NCI-H146 treated with DMSO at 0.1 percent for 48 hours (cell line): Measurements from ENCODE around the gene MBNL1.
"Not testable (repeated sequence)": the region's sequence is repeated elsewhere in the genome, so short reads cannot be mapped to it uniquely, and the experiment has no call there.

Experiments used
- DNase-seq: peaks from one replicate; lab custom pipeline; 2025; ENCODE audit not compliant: unreplicated experiment; lab: John Stamatoyannopoulos, UW

The MBNL1 gene

GRCh38 chr3:152346058-152346457 is 77.3 kb downstream of the MBNL1 start:
- no peak for DNase-seq

GRCh38 chr3:152346740-152347139 is 78.0 kb downstream of the MBNL1 start:
- no peak for DNase-seq

DNA sequence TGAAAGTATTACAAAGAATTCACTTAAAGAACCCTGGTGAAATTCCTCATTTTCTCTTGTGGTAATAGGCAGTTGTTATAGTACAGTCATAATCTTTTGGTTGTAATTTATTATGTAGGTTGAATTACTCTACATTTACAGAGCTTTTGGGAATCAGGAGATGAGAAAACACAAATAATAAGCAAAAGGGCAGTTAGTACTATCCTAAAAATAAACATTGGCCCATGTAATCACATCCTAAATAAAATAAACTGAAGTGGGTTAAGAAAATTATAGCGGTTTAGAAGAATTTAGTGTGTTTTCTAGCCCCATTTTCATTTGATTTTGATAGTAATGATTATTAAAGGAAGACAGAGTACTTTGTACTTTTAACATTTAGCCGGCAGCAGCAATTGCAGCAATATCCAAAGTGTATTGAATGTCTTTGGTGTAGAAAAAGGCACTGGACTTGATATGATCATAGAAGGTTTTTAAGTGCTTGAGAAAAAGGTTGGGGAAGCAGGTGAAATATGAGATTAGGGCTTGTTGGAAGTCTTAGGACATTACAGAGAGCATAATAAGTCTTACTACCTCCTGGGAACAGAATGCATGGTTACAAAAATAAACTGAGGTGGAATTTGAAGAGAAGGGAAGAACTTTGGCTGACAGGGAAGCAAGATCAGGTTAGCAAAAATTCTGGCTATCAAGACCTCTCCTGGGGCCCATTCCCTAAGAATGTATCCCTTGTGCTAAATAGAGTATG is 79.9 kb downstream of the MBNL1 start:
- no peak for DNase-seq

- DNase-seq = no peak
Observed at GRCh38 chr3:152349392-152349791, 80.7 kb downstream of the MBNL1 start.

DNA sequence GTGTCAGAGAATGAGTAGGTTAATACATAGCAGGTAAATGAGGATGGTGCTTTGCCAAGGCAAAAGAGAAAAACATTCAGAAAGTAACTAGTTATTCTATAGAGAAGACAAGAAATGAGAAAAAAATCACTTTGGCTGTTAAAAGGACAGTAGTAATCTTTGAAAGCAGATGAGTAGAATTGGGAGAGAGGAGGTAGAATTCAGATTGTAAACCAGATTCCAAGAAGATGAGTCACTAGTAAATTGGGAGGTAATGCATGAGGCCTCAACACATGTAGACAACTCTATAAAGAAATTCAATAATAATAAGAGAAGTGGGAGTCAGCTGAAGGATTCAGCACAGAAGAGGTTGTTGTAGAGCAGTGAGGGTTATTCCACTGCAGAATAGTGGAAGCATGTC is 81.4 kb downstream of the MBNL1 start:
- no peak for DNase-seq

DNA sequence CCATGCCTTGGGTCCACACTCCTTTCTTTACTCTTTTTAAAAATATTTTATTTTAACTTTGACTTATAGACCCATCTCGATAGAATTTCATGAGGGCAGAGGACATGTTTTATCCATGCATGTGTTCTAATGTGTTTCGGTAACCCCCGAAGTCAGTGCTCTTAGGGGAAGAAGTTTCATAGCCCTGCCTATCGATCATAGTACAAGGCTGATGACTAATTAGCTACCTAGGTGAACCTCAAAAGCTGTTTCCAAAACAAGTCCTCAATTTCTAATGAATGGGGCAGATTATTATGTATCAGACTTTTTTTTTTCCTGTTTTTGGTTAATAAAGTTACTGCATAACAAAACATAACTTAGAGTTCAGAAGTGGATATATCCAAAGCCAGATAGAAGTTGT is 82.0 kb downstream of the MBNL1 start:
- DNase-seq = no peak

DNA sequence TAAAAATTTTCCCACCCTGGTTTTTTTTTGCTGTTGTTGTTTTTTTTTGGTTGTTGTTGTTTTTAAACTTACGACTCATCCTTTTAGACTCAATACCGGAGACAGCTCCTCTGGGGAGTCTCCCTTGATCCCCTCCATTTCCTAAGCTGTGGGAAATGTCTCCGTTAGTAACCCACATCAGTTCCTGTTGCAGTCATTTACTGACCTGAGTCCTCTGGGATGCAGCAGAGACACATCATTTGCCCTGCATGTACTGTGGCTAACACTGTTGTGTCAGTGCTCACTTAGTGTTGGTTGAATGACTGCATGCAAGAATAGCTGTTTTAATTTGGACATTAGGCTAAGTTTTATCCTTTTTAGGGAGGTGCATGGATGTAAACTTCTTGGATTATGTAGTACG is 83.8 kb downstream of the MBNL1 start:
- DNase-seq = no peak

DNA sequence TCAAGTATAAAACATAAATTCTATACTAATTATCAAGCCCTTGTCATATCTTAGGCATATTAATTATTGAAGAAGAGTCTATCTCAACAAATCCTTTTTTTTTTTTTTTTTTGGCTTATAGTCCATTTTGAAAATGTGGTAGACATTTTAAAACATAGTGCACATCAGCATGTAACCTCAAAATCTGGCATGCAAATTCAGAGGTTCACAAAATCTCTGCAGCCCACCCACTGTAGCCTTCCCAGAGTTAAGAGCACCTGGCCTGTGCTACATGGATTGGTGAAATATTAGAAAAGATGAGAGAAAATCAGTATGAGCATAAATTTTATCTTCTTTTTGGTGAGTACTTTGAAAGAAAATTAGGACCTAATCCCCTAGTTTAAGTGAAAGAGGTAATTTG is 84.8 kb downstream of the MBNL1 start:
- DNase-seq = no peak

- DNase-seq = no peak
Observed at GRCh38 chr3:152355744-152356665, 87.3 kb downstream of the MBNL1 start.

- DNase-seq = no peak
Observed at GRCh38 chr3:152356870-152357276, 88.1 kb downstream of the MBNL1 start.

DNA sequence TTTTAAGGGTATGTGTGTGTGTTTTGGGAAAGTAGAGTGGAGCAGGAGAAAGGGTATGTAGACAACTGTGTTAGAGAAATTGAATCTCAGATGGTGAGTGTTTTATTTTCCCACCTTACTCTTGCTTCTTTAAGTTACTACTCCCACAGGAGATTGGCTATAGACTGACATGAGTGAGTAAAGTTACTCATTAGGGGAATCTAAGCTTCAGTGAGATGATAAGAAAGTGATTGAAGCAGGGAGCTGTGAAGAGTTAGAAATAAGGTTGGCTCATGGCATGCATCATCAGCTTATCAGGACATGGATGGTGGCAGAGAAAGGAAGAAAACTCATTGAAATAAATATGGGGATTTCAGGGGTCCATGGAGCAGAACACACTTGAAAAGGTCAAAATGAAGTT is 88.9 kb downstream of the MBNL1 start:
- DNase-seq = no peak

- DNase-seq = no peak
Observed at GRCh38 chr3:152359385-152360248, 90.9 kb downstream of the MBNL1 start.

DNA sequence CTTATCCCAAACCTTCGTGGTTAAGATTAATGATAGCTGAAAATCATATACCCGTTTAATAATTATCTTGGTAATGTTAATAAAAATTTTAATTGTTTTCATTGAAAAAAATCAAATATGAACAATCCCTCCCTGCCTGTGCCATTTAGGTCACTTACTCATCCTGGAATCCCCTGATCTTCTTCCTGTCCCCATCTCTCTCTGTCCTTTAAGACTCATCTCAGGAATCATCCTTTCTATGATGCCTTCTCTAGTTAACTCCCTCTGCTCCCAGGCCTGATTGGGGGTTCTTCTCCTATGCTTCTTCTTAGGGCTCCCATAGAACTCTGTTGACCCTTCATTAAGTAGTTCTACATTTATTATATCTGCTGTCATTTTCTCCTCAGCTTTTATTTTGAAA is 91.6 kb downstream of the MBNL1 start:
- no peak for DNase-seq

DNA sequence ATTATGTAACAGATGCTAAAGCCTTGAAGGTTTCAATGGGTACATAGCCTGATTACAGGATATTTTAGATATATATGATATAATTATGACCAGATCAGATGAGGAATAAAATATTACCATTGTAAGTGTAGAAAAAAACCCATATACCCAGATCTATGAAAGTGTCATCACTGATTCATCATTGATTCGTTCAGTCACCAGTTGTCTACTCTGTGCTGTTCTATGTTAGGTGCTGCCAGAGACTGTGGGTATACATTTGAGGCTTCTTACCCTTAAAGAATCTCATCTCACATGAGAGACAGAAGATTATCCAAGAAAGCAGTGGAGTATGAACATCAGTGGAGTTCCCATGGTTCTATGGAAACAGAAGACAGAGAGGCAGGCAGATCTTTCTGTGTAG is 92.2 kb downstream of the MBNL1 start:
- DNase-seq = no peak

GRCh38 chr3:152362086-152362485 is 93.4 kb downstream of the MBNL1 start:
- DNase-seq = no peak

GRCh38 chr3:152364237-152364636 is 95.5 kb downstream of the MBNL1 start:
- no peak for DNase-seq

GRCh38 chr3:152365126-152365525 is 96.4 kb downstream of the MBNL1 start:
- DNase-seq = no peak

DNA sequence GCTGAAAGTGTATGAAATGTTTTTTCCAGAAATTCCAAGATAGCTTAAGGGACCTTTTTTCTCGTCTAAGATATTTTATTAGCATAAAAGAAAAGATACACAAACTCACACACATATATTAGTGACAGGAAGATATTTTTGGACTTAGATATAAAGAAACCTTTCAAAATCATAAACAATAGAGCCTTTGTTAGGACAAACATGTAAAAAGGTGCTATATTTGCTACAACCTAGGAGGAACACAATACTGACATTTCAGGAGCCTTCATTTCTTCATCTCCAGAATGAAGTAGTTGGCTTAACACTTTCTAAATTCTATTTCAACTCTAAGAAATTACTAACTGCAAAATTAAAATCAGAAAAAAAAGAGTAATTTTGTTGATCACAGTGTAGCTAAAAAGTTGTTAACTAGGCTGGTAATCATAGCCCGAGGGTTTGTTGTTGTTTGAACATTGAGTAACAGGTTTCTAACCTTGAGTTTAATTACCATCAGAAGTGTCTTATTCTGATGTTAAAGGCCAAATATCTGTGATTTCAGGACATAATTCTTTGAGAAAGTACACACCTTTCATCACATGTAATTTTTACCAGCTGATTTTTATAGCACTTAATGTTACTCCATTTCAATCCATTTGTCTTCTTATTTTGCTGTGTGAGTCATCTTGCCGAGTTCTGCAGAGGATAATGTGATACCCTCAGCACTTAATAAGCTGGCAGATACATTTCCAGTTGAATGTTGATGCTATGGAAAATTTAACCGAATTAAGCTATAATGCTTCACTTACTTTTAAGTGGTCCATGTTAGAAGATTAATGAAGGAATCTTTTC is 97.3 kb downstream of the MBNL1 start:
- no peak for DNase-seq

- DNase-seq = not testable (repeated sequence)
Observed at GRCh38 chr3:152367192-152367591, 98.5 kb downstream of the MBNL1 start.

GRCh38 chr3:152372633-152373032 is 103.9 kb downstream of the MBNL1 start:
- DNase-seq = not testable (repeated sequence)
